GM12875 (cell line): ENCODE results near the gene ENDOG.
"Not testable (repeated sequence)": the region's sequence is repeated elsewhere in the genome, so short reads cannot be mapped to it uniquely, and the experiment has no call there.

Experiments used
- H3K4me3 ChIP-seq: one replicate; pipeline ENCODE4 v1.5.1; 2011; ENCODE audit warnings: low read depth, low read length, control low read depth
- CTCF ChIP-seq: IDR thresholded peaks from 2 replicates; pipeline ENCODE4 v1.5.1; 2011; ENCODE audit warnings: low read depth, mild to moderate bottlenecking, control low read depth, inconsistent platforms, low read length, moderate library complexity, borderline replicate concordance; ENCODE audit not compliant: insufficient read depth

ENDOG gene

DNA sequence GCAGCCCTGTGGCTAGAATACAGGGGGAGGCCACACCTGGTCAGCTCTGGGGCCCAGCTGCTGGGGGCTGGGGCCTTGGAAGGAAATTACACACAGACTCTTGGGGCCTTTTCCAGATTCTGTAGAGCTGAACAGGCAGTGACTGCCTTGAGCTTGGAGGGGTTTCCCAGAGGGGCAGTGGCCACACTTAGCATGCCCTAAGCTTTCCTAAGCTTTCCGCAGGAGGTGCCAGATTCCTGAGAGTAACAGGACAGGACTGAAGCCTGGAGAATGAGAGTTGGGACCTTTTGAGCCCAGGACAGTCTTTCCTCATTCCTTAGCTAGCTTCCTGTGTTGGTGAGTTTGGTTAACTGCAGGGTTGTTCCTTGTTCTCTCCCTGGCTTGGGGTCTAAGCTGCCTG is 29.9 kb upstream of the ENDOG start:
- H3K4me3 ChIP-seq, result no peak overlapping the region
- no peak for TF ChIP-seq CTCF

- TF ChIP-seq CTCF, result no peak
- H3K4me3 ChIP-seq, result no peak overlapping the region
These were observed 27.8 kb upstream of the ENDOG start for GRCh38 chr9:128790536-128790935.

GRCh38 chr9:128792134-128792533 is 26.2 kb upstream of the ENDOG start:
- no peak overlapping the region for H3K4me3 ChIP-seq
- no peak for TF ChIP-seq CTCF

- no peak overlapping the region for H3K4me3 ChIP-seq
- TF ChIP-seq CTCF, result no peak
These were observed 25.2 kb upstream of the ENDOG start for GRCh38 chr9:128792978-128793686.

- H3K4me3 ChIP-seq, result not testable (repeated sequence)
These were observed 23.3 kb upstream of the ENDOG start for GRCh38 chr9:128794961-128795360.

DNA sequence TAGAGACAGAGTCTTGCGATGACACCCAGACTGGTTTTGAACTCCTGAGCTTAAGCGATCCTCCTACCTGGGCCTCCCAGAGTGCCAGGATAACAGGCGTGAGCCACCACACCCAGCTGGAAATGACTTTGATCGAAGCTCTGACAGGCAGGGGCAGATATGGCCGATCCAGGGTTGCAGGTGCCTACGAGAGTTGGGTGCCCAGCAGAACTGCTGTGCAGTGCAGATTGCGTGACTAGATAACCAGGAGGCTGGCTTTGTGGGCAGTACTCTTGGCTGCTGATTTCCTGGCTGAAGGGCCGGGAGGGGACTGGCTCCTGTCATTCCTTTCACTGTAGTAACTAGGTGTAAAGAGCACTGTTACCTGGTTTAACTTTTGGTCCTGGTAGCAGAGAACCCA is 19.4 kb upstream of the ENDOG start:
- no peak for TF ChIP-seq CTCF
- H3K4me3 ChIP-seq, result no peak overlapping the region

DNA sequence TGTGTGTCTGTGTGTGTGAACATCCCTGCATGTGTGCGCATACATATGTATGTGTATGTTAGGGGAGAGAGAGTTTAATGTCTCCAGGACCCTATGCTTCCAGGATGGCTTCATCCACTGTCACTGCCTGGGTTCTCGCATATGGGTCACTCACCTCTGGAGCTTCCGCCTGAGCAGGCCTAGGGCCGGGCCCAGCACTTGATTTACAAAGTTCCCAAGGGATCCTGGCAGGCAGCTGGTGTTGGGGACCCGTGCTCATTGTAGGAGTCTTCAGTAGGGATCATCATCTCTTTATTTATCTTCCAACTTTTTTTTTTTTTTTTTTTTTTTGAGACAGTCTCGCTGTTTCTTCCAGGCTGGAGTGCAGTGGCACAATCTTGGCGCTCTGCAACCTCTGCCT is 18.2 kb upstream of the ENDOG start:
- no peak for TF ChIP-seq CTCF
- H3K4me3 ChIP-seq, result no peak overlapping the region
